GM12874 (cell line): ENCODE data around the gene TEKT2.

Source experiments
- CTCF ChIP-seq: IDR thresholded peaks from 2 replicates; pipeline ENCODE4 v1.5.1; 2011; ENCODE audit warnings: low read depth, mild to moderate bottlenecking, control low read depth, low read length, moderate library complexity; ENCODE audit not compliant: insufficient read depth

Gene TEKT2

GRCh38 chr1:36134031-36134430 is 50.1 kb downstream of the TEKT2 start:
- TF ChIP-seq CTCF, result no peak

GRCh38 chr1:36134505-36135329 is 50.8 kb downstream of the TEKT2 start:
- peak; percentile 79 for TF ChIP-seq CTCF

- no peak for TF ChIP-seq CTCF
Observed at GRCh38 chr1:36135330-36135667, 51.4 kb downstream of the TEKT2 start.

- TF ChIP-seq CTCF, result no peak
Observed at GRCh38 chr1:36135796-36136195, 51.9 kb downstream of the TEKT2 start.

- TF ChIP-seq CTCF, result no peak
Observed at GRCh38 chr1:36136535-36136934, 52.6 kb downstream of the TEKT2 start.

- TF ChIP-seq CTCF, result no peak
Observed at GRCh38 chr1:36137226-36137625, 53.3 kb downstream of the TEKT2 start.

- TF ChIP-seq CTCF, result no peak
Observed at GRCh38 chr1:36137776-36138175, 53.9 kb downstream of the TEKT2 start.
